HepG2 (cell line): ENCODE results near the gene METTL23. TPM values are rescaled to one million over a fixed set of nuclear protein-coding genes. Genes with fewer than 3 reads are reported as not detected.

Source experiments
- CHD4 ChIP-seq: fragments of 200-600 bp; sonication (generic); IDR thresholded peaks from 2 replicates; pipeline ENCODE4 v1.7.0; 2017; ENCODE audit warnings: mild to moderate bottlenecking, low read length, borderline replicate concordance
- KLF12 ChIP-seq: sonication (generic); formaldehyde crosslinking; IDR thresholded peaks from 2 replicates; pipeline ENCODE4 v1.4.0; 2020; ENCODE audit warnings: missing genetic modification reagents, borderline replicate concordance
- MBD4 ChIP-seq: IDR thresholded peaks from 2 replicates; pipeline ENCODE4 v1.6.1; 2012; ENCODE audit warnings: low read length, inconsistent platforms, borderline replicate concordance
- MEIS1 ChIP-seq: sonication (generic); formaldehyde crosslinking; IDR thresholded peaks from 2 replicates; pipeline ENCODE4 v1.9.0; 2021; ENCODE audit warnings: mild to moderate bottlenecking, missing genetic modification reagents, moderate library complexity, borderline replicate concordance
- PHF20 ChIP-seq: sonication (generic); formaldehyde crosslinking; IDR thresholded peaks from 2 replicates; pipeline ENCODE4 v1.5.0; 2020; ENCODE audit warnings: mild to moderate bottlenecking, missing genetic modification reagents
- PHF8 ChIP-seq: sonication (generic); formaldehyde crosslinking; IDR thresholded peaks from 2 replicates; pipeline ENCODE4 v1.5.0; 2020; ENCODE audit warnings: missing genetic modification reagents
- SMAD9 ChIP-seq: sonication (generic); formaldehyde crosslinking; IDR thresholded peaks from 2 replicates; pipeline ENCODE4 v1.5.1; 2020; ENCODE audit warnings: mild to moderate bottlenecking, missing genetic modification reagents
- TEAD2 ChIP-seq: sonication (generic); formaldehyde crosslinking; IDR thresholded peaks from 2 replicates; pipeline ENCODE4 v1.9.0; 2021; ENCODE audit warnings: missing genetic modification reagents
- TOE1 ChIP-seq: sonication (generic); formaldehyde crosslinking; IDR thresholded peaks from 2 replicates; pipeline ENCODE4 v1.4.0; 2020; ENCODE audit warnings: mild to moderate bottlenecking, missing genetic modification reagents
- ZFP41 ChIP-seq: sonication (generic); formaldehyde crosslinking; IDR thresholded peaks from 2 replicates; pipeline ENCODE4 v1.4.0; 2020; ENCODE audit warnings: mild to moderate bottlenecking, missing genetic modification reagents, borderline replicate concordance
- ZFP62 ChIP-seq: sonication (generic); formaldehyde crosslinking; IDR thresholded peaks from 2 replicates; pipeline ENCODE4 v1.4.0; 2020; ENCODE audit warnings: missing genetic modification reagents
- ZFY ChIP-seq: sonication (generic); formaldehyde crosslinking; IDR thresholded peaks from 2 replicates; pipeline ENCODE4 v1.4.0; 2020; ENCODE audit warnings: missing genetic modification reagents
- ZNF10 ChIP-seq: sonication (generic); formaldehyde crosslinking; IDR thresholded peaks from 2 replicates; pipeline ENCODE4 v1.4.0; 2020; ENCODE audit warnings: mild to moderate bottlenecking, low read depth, missing genetic modification reagents, borderline replicate concordance
- ZNF143 ChIP-seq: sonication (generic); formaldehyde crosslinking; IDR thresholded peaks from 2 replicates; pipeline ENCODE4 v1.4.0; 2020; ENCODE audit warnings: missing genetic modification reagents
- ZNF577 ChIP-seq: sonication (generic); formaldehyde crosslinking; IDR thresholded peaks from 2 replicates; pipeline ENCODE4 v1.4.0; 2020; ENCODE audit warnings: mild to moderate bottlenecking, low read depth, missing genetic modification reagents, borderline replicate concordance
- polyA plus RNA-seq, 8 experiments: library from polyadenylated mRNA; depleted of rRNA in 3 of 8; stranded (reverse) in 7 of 8; unstranded in 1 of 8; fragments of >200 nt; fragmentation: Illumina TruSeq in 4 of 8; extraction: Trizol in 4 of 8; gene quantifications; 2 replicates each; pipeline versions ENCODE4 v1.2.1 to v1.2.3, GENCODE V29; 2011 to 2016; ENCODE audit warnings: low read depth in 4 of 8, missing spikeins in 1 of 8, mixed read lengths in 1 of 8; ENCODE audit not compliant: insufficient read depth in 1 of 8
- total RNA-seq, 5 experiments: library from RNA; depleted of rRNA; stranded (reverse); fragments of >200 nt; fragmentation: Illumina TruSeq; extraction: Trizol; gene quantifications; 2 replicates each; pipeline ENCODE4 v1.2.3, GENCODE V29; 2016; ENCODE audit warnings: low read depth in 1 of 5
- TF ChIP-seq, protein P1 (sequence below): sonication (generic); formaldehyde crosslinking; IDR thresholded peaks from 2 replicates; pipeline ENCODE4 v1.5.0; 2020; ENCODE audit warnings: missing genetic modification reagents
- TF ChIP-seq, protein P2 (sequence below): sonication (generic); formaldehyde crosslinking; IDR thresholded peaks from 2 replicates; pipeline ENCODE4 v1.4.0; 2020; ENCODE audit warnings: missing genetic modification reagents
- TF ChIP-seq, protein P3 (sequence below): sonication (generic); formaldehyde crosslinking; IDR thresholded peaks from 2 replicates; pipeline ENCODE4 v1.4.0; 2020; ENCODE audit warnings: mild to moderate bottlenecking, missing genetic modification reagents
- TF ChIP-seq, protein P4 (sequence below): sonication (generic); formaldehyde crosslinking; IDR thresholded peaks from 2 replicates; pipeline ENCODE4 v1.8.1; 2022; ENCODE audit warnings: low read depth, mild to moderate bottlenecking, missing genetic modification reagents
- TF ChIP-seq, protein P5 (sequence below): sonication (generic); formaldehyde crosslinking; IDR thresholded peaks from 2 replicates; pipeline ENCODE4 v1.8.0; 2023; ENCODE audit warnings: mild to moderate bottlenecking, missing genetic modification reagents

Gene METTL23
- total and polyA plus RNA-seq, 2 of the 13 experiments (the other 11 are each of a cell fraction or from before 2014, with no cell fraction given): 39.9 to 104 TPM

DNA sequence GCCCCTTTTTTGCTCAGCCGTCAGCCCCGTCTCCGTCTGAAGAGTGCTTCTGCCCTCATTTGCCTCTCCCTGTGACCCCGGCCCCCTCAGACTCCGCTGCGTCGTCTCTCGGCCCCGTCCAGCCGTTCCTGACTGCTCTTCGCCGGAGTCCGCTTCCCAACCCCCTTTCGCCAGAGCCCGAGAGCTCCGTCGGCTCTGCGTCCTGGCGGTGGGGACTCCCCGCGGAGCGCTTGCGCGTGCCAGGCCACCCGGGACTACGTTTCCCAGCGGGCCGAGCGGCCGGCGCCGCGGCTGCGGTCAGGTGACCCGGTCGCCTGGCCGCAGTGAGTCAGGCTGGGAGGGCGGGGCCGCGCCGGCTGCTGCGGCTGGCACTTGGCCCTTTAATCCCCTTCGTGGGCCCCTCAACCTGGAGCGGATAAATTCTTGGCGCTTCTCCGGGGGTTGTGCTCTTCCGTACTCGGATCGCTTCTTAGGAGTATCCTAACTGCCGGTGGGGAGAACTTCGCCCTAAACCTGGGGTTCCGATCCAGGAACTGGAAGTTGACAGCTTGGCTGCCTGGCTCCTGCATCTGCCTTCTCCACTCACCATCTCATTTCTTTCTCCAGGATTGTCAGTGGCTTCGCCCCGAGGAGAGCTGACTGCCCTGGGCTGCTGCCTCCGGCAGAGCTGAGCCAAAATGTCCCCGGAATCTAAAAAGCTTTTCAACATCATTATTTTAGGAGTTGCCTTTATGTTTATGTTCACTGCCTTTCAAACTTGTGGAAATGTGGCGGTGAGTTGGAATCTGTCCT is 11.2 kb downstream of the METTL23 start, which contains the start of gene MFSD11 (continued):
- TF ChIP-seq PHF20 (CRISPR knock-in tag): no peak; the same call in 1 of the 2 replicates
- 0 out of 2 replicates have a peak, but pooled peaks have one; percentile 31 for TF ChIP-seq ZNF577 (CRISPR knock-in tag)
- peak; percentile 95 for TF ChIP-seq ZNF143 (CRISPR knock-in tag)
- no peak; the same call in 1 of the 2 replicates for TF ChIP-seq TEAD2
- TF ChIP-seq, protein P1, sequence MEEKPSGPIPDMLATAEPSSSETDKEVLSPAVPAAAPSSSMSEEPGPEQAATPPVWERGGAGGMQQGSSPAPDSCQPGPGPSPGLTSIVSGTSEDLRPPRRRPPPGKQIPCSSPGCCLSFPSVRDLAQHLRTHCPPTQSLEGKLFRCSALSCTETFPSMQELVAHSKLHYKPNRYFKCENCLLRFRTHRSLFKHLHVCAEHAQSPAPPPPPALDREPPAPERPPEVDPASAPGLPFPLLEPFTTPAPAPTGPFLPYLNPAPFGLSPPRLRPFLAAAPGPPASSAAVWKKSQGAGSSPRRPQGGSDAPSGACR: no peak
- TF ChIP-seq TOE1 (CRISPR knock-in tag): no peak
- TF ChIP-seq ZFP62 (CRISPR knock-in tag): no peak
- 0 out of 2 replicates have a peak, but pooled peaks have one; percentile 46 for TF ChIP-seq CHD4
- TF ChIP-seq, protein P2, sequence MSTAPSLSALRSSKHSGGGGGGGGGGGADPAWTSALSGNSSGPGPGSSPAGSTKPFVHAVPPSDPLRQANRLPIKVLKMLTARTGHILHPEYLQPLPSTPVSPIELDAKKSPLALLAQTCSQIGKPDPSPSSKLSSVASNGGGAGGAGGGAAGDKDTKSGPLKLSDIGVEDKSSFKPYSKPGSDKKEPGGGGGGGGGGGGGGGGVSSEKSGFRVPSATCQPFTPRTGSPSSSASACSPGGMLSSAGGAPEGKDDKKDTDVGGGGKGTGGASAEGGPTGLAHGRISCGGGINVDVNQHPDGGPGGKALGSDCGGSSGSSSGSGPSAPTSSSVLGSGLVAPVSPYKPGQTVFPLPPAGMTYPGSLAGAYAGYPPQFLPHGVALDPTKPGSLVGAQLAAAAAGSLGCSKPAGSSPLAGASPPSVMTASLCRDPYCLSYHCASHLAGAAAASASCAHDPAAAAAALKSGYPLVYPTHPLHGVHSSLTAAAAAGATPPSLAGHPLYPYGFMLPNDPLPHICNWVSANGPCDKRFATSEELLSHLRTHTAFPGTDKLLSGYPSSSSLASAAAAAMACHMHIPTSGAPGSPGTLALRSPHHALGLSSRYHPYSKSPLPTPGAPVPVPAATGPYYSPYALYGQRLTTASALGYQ (CRISPR knock-in tag): 0 out of 2 replicates have a peak, but pooled peaks have one; percentile 18
- TF ChIP-seq, protein P3, sequence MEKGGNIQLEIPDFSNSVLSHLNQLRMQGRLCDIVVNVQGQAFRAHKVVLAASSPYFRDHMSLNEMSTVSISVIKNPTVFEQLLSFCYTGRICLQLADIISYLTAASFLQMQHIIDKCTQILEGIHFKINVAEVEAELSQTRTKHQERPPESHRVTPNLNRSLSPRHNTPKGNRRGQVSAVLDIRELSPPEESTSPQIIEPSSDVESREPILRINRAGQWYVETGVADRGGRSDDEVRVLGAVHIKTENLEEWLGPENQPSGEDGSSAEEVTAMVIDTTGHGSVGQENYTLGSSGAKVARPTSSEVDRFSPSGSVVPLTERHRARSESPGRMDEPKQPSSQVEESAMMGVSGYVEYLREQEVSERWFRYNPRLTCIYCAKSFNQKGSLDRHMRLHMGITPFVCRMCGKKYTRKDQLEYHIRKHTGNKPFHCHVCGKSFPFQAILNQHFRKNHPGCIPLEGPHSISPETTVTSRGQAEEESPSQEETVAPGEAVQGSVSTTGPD (CRISPR knock-in tag): no peak
- TF ChIP-seq KLF12: no peak; the same call in none of the 2 replicates
- peak; percentile 33 for TF ChIP-seq ZFY (CRISPR knock-in tag)
- TF ChIP-seq MBD4: no peak
- TF ChIP-seq PHF8: peak; percentile 74
- TF ChIP-seq, protein P4, sequence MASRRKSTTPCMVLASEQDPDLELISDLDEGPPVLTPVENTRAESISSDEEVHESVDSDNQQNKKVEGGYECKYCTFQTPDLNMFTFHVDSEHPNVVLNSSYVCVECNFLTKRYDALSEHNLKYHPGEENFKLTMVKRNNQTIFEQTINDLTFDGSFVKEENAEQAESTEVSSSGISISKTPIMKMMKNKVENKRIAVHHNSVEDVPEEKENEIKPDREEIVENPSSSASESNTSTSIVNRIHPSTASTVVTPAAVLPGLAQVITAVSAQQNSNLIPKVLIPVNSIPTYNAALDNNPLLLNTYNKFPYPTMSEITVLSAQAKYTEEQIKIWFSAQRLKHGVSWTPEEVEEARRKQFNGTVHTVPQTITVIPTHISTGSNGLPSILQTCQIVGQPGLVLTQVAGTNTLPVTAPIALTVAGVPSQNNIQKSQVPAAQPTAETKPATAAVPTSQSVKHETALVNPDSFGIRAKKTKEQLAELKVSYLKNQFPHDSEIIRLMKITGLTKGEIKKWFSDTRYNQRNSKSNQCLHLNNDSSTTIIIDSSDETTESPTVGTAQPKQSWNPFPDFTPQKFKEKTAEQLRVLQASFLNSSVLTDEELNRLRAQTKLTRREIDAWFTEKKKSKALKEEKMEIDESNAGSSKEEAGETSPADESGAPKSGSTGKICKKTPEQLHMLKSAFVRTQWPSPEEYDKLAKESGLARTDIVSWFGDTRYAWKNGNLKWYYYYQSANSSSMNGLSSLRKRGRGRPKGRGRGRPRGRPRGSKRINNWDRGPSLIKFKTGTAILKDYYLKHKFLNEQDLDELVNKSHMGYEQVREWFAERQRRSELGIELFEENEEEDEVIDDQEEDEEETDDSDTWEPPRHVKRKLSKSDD (CRISPR knock-in tag): no peak
- 0 out of 2 replicates have a peak, but pooled peaks have one; percentile 38 for TF ChIP-seq ZFP41
- no peak for TF ChIP-seq SMAD9 (CRISPR knock-in tag)
- no peak for TF ChIP-seq ZNF10
- peak; percentile 45; the same call in 1 of the 2 replicates for TF ChIP-seq MEIS1 (CRISPR knock-in tag)
- TF ChIP-seq, protein P5, sequence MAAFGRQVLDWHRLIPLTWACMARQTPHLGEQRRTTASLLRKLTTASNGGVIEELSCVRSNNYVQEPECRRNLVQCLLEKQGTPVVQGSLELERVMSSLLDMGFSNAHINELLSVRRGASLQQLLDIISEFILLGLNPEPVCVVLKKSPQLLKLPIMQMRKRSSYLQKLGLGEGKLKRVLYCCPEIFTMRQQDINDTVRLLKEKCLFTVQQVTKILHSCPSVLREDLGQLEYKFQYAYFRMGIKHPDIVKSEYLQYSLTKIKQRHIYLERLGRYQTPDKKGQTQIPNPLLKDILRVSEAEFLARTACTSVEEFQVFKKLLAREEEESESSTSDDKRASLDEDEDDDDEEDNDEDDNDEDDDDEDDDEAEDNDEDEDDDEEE (CRISPR knock-in tag): peak; percentile 93
